Natural killer cell treated with Interleukin-12 subunit alpha and Interleukin-12 subunit beta and Interleukin-15 and Interleukin-18, amount 100 ng/mL, for 72 hours (primary cell): ENCODE data around the gene CEP104. TPM values are rescaled to one million over a fixed set of nuclear protein-coding genes. Genes with fewer than 3 reads are reported as not detected.
A peak's percentile ranks its signal among the peaks of the same experiment; 100 is the strongest.

Experiments
- ATAC-seq, 2 donors: fragments of 150-1000 bp; cut with Tn5 transposase in 1 of 2; sonication (Bioruptor Pico), chemical (Tn5 transposase) in 1 of 2; 2 replicates each; pipeline ENCODE4 v1.10.0; 2021
- DNase-seq: peaks from one replicate; pipeline ENCODE4 v3.0.0; 2022; ENCODE audit warnings: low spot score
- H3K27ac Mint-ChIP-seq, 2 donors: 1 replicate in 1 of 2; 2 replicates in 1 of 2; pipeline ENCODE4 v1.8.0; 2022; ENCODE audit warnings: mixed read lengths in 2 of 2, mild to moderate bottlenecking in 1 of 2, moderate library complexity in 1 of 2
- H3K27me3 Mint-ChIP-seq, 2 donors: 1 replicate in 1 of 2; 2 replicates in 1 of 2; pipeline ENCODE4 v1.8.0; 2022; ENCODE audit warnings: mixed read lengths in 2 of 2
- H3K36me3 Mint-ChIP-seq: one replicate; pipeline ENCODE4 v1.8.0; 2022; ENCODE audit warnings: mixed read lengths
- H3K4me1 Mint-ChIP-seq, 2 donors: 1 replicate in 1 of 2; 2 replicates in 1 of 2; pipeline ENCODE4 v1.8.0; 2022; ENCODE audit warnings: low read depth in 2 of 2, mixed read lengths in 2 of 2, mild to moderate bottlenecking in 1 of 2
- H3K4me3 Mint-ChIP-seq: one replicate; pipeline ENCODE4 v1.8.0; 2022; ENCODE audit warnings: mixed read lengths
- H3K9me3 Mint-ChIP-seq: 2 replicates; pipeline ENCODE4 v1.8.0; 2022; ENCODE audit warnings: mixed read lengths
- total RNA-seq, 2 donors: library from RNA; stranded (reverse); gene quantifications; one replicate each; pipeline ENCODE4 v1.2.3, GENCODE V29; 2022

Gene CEP104
- total RNA-seq, 2 donors from 2014 or later, result 46.6 to 59.4 TPM

DNA sequence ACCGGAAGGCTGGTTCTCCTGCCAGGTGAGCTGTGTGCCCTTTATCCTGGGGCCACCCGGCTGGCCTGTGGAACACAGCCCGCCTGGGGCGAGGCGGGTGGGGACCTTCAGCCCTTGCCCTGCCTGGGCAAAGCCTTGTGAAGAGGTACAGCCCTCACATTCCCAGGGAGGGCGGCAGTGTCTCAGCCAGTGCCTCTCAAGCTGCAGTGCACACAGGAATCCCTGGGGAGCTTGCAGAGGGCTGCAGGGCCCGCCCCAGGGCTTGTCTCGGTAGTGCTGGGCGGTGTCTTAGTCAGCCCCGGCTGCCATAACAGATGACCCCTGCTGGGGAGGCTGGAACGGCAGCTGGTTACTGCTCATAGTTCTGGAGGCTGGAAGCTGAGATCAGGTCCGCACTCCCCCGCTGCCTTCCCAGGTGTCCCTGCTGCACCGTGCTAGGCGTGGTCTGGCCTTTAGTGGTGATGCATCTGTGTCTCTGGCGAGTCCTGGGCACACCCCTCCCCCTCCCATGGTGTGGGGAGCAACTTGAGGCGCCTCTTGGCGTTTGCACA is 12.8 kb upstream of the CEP104 start:
- no peaks in the 10 kb centered on the region for H3K9me3 Mint-ChIP-seq
- no peak overlapping the region for H3K4me3 Mint-ChIP-seq
- DNase-seq (no peak), ATAC-seq (no peak)
- H3K27me3 Mint-ChIP-seq, result no peaks in the 10 kb centered on the region
- no peak overlapping the region for H3K27ac Mint-ChIP-seq
- H3K36me3 Mint-ChIP-seq, result peaks cover 4% of the 10 kb centered on the region
- peaks cover 0 to 6% of the 10 kb centered on the region in 2 donors for H3K4me1 Mint-ChIP-seq

DNA sequence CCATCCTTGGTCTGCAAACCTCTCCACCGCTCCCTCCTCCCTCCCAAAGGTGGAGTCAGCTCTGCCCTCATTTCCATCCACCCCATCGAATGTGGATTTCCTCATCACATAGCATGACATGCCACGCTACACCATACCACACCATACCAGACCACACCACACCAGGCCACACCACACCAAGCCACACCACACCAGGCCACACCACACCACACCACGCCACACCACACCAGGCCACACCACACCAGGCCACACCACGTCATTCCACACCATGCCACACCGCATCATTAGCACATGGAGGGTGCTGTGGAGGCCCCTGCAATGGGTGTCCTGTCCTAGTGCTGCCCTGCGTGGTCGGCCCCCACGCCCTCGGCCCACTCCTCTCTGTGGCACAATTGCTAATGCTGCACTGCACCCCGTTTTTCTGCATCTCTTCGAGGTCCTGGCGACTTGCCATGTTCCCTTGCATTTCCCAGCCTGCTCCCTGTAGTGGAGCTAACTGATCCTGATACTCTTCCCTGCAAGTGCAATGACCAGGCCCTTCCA is 11.5 kb upstream of the CEP104 start:
- no peaks in the 10 kb centered on the region for H3K27me3 Mint-ChIP-seq
- H3K36me3 Mint-ChIP-seq, result peaks cover 4% of the 10 kb centered on the region
- H3K4me3 Mint-ChIP-seq, result no peak overlapping the region
- no peaks in the 10 kb centered on the region for H3K9me3 Mint-ChIP-seq
- peaks cover 0 to 6% of the 10 kb centered on the region in 2 donors for H3K4me1 Mint-ChIP-seq
- DNase-seq (no peak), ATAC-seq (peak in 1 of 2 donors; percentile 36)
- H3K27ac Mint-ChIP-seq, result peak overlapping the region in 1 of 2 donors; percentile 86

DNA sequence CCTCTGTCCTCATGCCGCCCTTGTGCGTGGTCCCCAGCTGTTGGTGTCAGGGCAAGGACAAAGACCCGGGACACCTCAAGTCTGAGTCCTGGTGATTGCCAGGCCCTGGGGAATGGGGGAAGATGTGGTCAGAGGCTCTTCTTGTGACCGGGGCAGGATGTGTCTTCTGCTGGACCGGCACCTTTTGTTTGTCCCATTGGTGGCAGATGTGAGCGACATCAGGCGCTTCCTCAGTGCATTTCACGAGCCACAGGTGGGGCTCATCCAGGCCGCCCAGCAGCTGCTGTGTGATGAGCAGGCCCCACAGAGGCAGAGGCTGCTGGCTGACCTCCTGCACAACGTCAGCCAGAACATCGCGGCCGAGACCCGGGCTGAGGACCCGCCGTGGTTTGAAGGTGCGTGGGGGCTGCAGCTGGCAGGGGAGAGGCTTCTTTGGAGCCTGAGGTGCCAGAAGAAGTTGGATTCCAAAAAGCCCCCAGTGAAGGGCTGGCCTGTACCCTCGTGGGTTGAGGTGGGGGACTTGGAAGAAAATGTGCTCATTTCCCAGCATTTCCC is 8.7 kb upstream of the CEP104 start:
- Mint-ChIP-seq H3K4me3 (no peak overlapping the region), H3K9me3 (no peaks in the 10 kb centered on the region), H3K27ac (no peak overlapping the region), H3K27me3 (no peaks in the 10 kb centered on the region), H3K36me3 (peaks cover 4% of the 10 kb centered on the region), H3K4me1 (peaks cover 0 to 6% of the 10 kb centered on the region in 2 donors)
- DNase-seq (no peak), ATAC-seq (no peak)

DNA sequence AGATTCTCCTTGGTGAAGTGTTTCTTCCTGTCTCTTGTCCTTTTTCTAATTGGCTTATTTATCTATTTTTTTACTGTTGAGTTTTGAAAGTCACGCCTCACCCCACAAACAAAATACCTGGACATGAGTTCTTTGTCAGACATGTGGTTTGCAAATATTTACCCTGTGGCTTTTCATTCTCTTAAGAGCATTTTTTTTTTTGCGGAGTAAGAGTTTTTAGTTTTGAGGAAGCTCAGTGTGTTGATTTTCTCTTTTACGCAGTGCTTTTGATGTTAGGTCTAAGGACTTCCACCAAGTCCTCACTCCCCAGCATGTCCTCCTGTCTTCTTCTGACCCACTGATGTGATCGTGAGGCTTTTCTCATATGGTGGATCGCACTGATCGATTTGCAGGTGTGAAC is 7.9 kb upstream of the CEP104 start:
- Mint-ChIP-seq H3K4me3 (no peak overlapping the region), H3K36me3 (peaks cover 4% of the 10 kb centered on the region), H3K27ac (no peak overlapping the region), H3K4me1 (peaks cover 0 to 6% of the 10 kb centered on the region in 2 donors), H3K9me3 (no peaks in the 10 kb centered on the region), H3K27me3 (no peaks in the 10 kb centered on the region)
- DNase-seq (no peak), ATAC-seq (no peak)

DNA sequence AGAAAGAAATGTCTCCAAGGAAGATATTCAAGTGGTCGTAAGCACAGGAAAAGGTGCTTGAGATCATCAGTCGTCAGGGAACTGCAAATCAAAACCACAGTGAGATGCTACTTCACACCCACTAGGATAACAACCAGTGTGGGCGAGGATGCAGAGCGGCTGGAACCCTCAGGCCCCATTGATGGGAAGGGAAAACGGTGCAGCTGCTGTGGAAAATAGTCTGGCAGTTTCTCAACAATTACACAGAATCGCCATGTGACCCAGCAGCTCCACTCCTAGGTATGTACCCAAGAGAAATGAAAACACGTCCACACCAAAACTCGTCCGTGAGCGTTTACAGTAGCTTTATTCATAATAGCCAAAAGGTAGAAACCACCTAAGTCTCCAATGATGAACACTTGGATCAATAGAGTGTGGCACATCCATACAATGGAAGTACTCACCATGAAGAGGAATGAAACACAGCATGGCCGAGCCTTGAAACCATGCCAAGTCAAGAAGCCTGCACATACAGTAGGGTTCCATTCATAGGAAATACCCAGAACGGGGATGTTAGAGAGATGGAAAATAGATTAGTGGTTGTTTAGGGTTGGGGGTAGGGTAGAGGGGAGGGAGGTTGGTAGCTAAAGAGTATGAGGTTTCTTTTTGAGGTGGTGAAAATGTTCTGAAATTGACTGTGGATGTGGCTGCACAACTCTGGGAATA is 6.4 kb upstream of the CEP104 start:
- peaks cover 0 to 2% of the 10 kb centered on the region in 2 donors for H3K4me1 Mint-ChIP-seq
- H3K27ac Mint-ChIP-seq, result no peak overlapping the region
- DNase-seq (no peak), ATAC-seq (no peak)
- no peaks in the 10 kb centered on the region for H3K36me3 Mint-ChIP-seq
- no peaks in the 10 kb centered on the region for H3K9me3 Mint-ChIP-seq
- no peaks in the 10 kb centered on the region for H3K27me3 Mint-ChIP-seq
- H3K4me3 Mint-ChIP-seq, result no peak overlapping the region

DNA sequence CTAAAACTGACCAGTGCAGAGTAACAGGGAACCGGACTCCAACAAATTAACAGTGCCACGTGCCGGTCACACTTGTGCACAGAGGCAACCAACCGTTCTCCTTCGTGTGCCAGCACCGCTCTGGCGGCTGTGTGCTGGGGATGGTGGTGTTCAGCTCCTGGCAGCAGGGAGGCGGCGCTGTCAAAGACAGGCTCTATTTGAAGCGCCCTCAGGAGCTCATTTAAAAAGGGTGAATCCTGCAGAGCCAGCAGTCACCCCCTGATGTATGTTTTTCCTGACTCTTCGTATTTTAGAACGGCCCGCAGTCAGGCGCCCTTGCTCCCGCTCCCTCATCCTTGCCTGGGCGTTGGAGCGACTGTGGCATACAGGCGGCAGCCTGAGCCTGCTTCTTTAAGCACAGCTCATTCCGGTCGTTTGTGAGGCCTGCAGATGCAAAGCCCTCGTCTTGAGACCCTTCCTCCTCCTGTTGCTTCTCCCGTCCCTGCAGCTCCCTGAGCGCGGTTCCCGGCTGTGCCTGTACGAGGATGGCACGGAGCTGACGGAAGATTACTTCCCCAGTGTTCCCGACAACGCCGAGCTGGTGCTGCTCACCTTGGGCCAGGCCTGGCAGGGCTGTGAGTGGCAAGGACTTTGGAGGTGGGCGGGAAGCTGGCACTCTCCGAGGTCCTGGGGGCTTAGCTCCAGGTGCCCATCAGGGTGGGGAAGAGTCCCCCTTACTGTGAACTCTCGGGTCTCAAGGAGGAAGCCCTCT is 1.4 kb upstream of the CEP104 start:
- no peak for DNase-seq
- no peaks in the 10 kb centered on the region for H3K27me3 Mint-ChIP-seq
- peak overlapping the region in 1 of 2 donors; percentile 33 for H3K27ac Mint-ChIP-seq

DNA sequence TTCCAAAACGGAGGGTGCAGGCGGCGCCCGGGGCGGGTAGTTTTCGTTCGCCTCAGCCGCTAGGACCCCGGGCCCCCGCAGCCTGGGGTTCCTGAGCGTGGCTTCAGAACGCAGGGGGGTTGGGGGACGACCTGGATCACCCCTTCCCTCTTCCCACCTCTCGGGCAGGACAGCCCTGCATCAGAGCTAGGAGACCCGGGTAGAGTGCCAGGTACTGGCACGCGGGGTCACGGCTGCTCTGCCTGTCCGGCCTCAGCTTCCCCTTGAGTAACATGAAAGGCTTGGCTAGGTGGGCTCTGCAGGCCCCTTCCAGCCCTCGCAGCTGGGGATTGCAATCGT is 749 bp upstream of the CEP104 start:
- Mint-ChIP-seq H3K27ac (peak overlapping the region; percentile 79 to 90), H3K9me3 (no peaks in the 10 kb centered on the region), H3K27me3 (no peaks in the 10 kb centered on the region), H3K4me1 (peaks cover 7 to 15% of the 10 kb centered on the region in 2 donors), H3K36me3 (no peaks in the 10 kb centered on the region), H3K4me3 (no peak overlapping the region)
- no peak for ATAC-seq
- no peak for DNase-seq

More for the DNA sequence above, 1.4 kb upstream of the CEP104 start:
- Mint-ChIP-seq H3K9me3 (no peaks in the 10 kb centered on the region), H3K4me3 (peak overlapping the region; percentile 49), H3K4me1 (peaks cover 7 to 11% of the 10 kb centered on the region in 2 donors), H3K36me3 (no peaks in the 10 kb centered on the region)
- ATAC-seq, result no peak

DNA sequence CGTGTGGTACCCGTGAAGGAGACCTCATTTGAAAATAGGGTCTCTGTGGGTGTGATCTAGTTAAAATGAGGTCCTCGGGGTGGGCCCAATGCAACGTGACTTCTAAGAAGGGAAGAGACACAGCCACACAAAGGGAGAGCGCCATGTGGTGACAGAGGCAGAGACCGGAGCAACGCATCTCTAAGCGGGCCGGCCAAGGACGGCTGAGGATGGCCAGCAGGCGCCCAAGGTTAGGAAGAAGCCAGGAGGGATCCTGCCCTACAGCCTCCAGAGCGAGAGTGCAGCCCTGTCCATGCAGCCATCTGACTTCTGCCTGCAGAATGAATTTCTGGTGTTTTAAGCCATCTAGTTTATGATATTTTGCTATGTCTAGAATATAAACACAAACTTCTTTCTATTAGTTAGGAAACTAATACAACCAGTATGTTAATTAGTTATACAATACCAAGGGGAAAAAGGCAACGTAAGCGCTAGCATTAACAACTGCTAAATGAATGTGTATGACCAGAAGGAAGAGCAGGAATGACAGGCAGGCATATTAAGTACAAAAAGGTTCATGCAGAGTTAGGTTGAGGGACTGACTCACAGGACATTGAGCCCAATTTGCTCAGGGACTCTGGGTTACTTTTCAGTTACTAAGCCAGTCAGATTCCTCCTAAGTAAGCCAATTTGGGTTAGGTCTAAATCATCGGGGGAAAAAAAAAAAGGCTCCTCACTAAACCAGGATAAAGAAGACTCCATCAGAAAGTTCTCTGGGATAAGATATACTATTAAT is 4.1 kb downstream of the CEP104 start:
- no peak overlapping the region for H3K27ac Mint-ChIP-seq
- ATAC-seq, result no peak
- H3K4me3 Mint-ChIP-seq, result no peak overlapping the region

DNA sequence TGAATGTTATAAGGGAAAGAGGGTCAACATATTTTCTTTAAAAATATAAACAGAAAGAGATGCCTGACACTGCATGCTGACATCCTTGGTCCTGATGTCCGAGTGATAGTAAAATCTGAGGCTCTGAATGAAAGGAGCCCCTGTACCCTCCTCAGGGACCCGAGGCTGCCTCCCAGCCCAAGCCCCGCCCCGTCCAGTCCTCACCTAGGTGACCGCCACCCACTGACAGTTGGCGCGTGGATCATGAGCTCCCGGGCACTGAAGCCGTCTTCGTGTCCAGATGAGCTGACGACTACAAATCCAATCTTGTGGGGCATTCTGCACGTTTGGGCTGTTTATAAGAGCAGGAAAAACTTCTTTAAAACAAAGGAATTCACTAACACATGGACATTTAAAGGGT is 4.9 kb downstream of the CEP104 start:
- no peak for DNase-seq
- Mint-ChIP-seq H3K27ac (no peak overlapping the region), H3K4me3 (no peak overlapping the region), H3K36me3 (peaks cover 4% of the 10 kb centered on the region), H3K9me3 (no peaks in the 10 kb centered on the region), H3K27me3 (no peaks in the 10 kb centered on the region), H3K4me1 (peaks cover 3 to 17% of the 10 kb centered on the region in 2 donors)
- no peak for ATAC-seq

More for the DNA sequence above, 4.1 kb downstream of the CEP104 start:
- Mint-ChIP-seq H3K4me1 (peaks cover 7 to 17% of the 10 kb centered on the region in 2 donors), H3K36me3 (peaks cover 4% of the 10 kb centered on the region), H3K9me3 (no peaks in the 10 kb centered on the region), H3K27me3 (no peaks in the 10 kb centered on the region)
- no peak for DNase-seq

DNA sequence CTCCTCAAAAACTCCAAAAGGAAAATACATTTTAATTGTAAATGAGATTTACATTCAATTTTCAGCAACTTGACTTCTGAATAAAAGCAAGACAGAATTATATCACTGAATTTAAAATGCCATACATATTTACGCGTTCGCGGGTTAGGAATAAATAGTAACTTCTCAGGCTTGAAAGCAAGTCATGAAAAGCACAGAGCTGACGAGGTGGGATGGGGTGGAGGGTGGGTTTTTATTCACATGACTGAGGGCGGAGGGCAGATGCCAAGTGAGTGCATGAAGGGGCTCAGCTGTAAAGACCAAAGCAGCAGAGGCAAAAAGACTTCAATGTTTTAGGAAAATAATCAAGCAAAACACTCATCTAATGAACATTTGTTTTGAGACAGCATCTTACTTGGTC is 5.7 kb downstream of the CEP104 start:
- no peaks in the 10 kb centered on the region for H3K27me3 Mint-ChIP-seq
- ATAC-seq (no peak), DNase-seq (no peak)
- H3K4me3 Mint-ChIP-seq, result no peak overlapping the region
- no peak overlapping the region for H3K27ac Mint-ChIP-seq
- H3K9me3 Mint-ChIP-seq, result no peaks in the 10 kb centered on the region
- peaks cover 10% of the 10 kb centered on the region for H3K36me3 Mint-ChIP-seq
- peaks cover 3 to 15% of the 10 kb centered on the region in 2 donors for H3K4me1 Mint-ChIP-seq

DNA sequence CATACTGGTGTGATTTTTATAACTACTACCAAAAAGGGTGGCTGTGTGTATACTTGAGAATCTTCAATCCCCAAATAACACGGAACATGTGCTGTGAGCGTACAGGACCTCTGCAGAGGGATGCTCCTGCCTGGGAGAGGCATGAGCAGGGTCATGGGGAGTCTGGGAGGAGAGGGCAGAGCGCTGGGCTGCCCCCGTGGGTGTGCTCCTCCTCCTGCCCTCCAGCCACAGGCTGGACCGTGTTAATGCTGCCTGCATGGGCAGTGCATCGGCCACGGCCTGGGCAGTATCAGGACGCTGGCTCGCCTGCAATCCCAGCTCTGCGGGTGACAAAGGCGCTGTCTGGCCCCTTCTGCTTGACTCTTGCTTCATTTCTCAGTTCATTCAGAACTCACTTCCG is 6.2 kb downstream of the CEP104 start:
- DNase-seq (no peak), ATAC-seq (no peak)
- Mint-ChIP-seq H3K4me1 (peaks cover 3 to 12% of the 10 kb centered on the region in 2 donors), H3K27ac (no peak overlapping the region), H3K4me3 (no peak overlapping the region), H3K27me3 (no peaks in the 10 kb centered on the region), H3K9me3 (no peaks in the 10 kb centered on the region), H3K36me3 (peaks cover 10% of the 10 kb centered on the region)

DNA sequence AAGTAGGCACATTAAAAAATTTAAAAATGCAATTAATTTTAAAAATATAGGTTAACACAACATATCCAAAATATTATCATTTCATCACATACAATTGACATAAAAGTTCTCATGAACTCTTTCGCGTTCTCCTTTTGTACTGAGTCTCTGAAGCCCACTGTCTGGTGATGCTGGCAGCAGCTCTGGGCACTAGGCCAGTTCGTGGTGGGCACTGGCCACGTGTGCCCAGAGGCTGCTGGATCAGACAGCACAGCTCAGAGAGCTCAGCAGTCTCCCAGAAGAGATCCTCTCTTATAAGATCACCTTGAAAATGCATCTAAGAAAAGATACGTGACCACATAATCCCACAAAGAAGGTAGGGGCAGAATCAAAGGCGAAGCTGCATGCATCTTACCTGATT is 9.9 kb downstream of the CEP104 start:
- H3K27me3 Mint-ChIP-seq, result no peaks in the 10 kb centered on the region
- peaks cover 10% of the 10 kb centered on the region for H3K36me3 Mint-ChIP-seq
- no peak overlapping the region for H3K27ac Mint-ChIP-seq
- H3K9me3 Mint-ChIP-seq, result no peaks in the 10 kb centered on the region
- H3K4me3 Mint-ChIP-seq, result no peak overlapping the region
- ATAC-seq, result no peak
- H3K4me1 Mint-ChIP-seq, result no peaks in the 10 kb centered on the region
- DNase-seq, result no peak

DNA sequence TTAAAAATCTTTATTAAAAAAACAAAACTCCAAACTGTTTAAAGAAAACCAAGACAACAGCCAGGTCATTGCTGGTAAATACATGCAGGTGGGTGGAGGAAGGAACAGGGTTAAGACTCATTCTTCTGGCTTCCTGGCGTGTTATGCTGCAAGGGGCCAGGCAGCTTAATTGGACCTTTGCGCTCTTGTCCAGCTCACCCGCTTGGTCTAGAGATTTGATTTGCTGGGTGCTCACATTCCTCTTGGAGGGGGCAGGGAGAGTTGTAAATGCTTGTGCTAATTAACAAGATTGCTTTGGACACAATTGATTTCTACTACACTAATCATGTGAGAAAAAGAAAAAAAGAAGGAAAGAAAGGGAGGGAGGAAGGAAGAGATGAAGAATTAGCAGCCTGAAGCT is 10.5 kb downstream of the CEP104 start:
- H3K27me3 Mint-ChIP-seq, result no peaks in the 10 kb centered on the region
- ATAC-seq (no peak), DNase-seq (no peak)
- peaks cover 10% of the 10 kb centered on the region for H3K36me3 Mint-ChIP-seq
- H3K4me3 Mint-ChIP-seq, result no peak overlapping the region
- no peaks in the 10 kb centered on the region for H3K9me3 Mint-ChIP-seq
- H3K4me1 Mint-ChIP-seq, result no peaks in the 10 kb centered on the region
- no peak overlapping the region for H3K27ac Mint-ChIP-seq
